Skeletal muscle tissue (tissue), 4 donors: Measurements from ENCODE around the gene C6. TPM values are rescaled to one million over a fixed set of nuclear protein-coding genes. Genes with fewer than 3 reads are reported as not detected.

ENCODE experiments used
- H3K27ac ChIP-seq: one replicate; pipeline ENCODE4 v1.7.0; 2013; ENCODE audit warnings: mild to moderate bottlenecking, low read depth, low read length, inconsistent platforms
- H3K27me3 ChIP-seq, 3 donors: one replicate each; pipeline ENCODE4 v1.7.0; 2013; ENCODE audit warnings: low read length in 3 of 3; ENCODE audit not compliant: control insufficient read depth in 3 of 3, insufficient read depth in 3 of 3
- H3K36me3 ChIP-seq, 3 donors: one replicate each; pipeline ENCODE4 v1.7.0; 2013; ENCODE audit warnings: low read length in 3 of 3; ENCODE audit not compliant: control insufficient read depth in 3 of 3, insufficient read depth in 3 of 3
- H3K4me1 ChIP-seq, 3 donors: one replicate each; pipeline ENCODE4 v1.7.0; 2013; ENCODE audit warnings: low read length in 3 of 3, mild to moderate bottlenecking in 3 of 3; ENCODE audit not compliant: control insufficient read depth in 3 of 3, insufficient read depth in 3 of 3
- H3K4me3 ChIP-seq, 3 donors: one replicate each; pipeline ENCODE4 v1.7.0; 2013; ENCODE audit warnings: low read length in 3 of 3
- H3K9ac ChIP-seq, 3 donors: one replicate each; pipeline ENCODE4 v1.7.0; 2013; ENCODE audit warnings: low read length in 3 of 3, mild to moderate bottlenecking in 3 of 3, moderate library complexity in 2 of 3, low read depth in 1 of 3
- H3K9me3 ChIP-seq, 3 donors: one replicate each; pipeline ENCODE4 v1.7.0; 2013; ENCODE audit warnings: low read length in 3 of 3; ENCODE audit not compliant: control insufficient read depth in 3 of 3
- total RNA-seq: library from RNA; depleted of rRNA; stranded (reverse); fragments of >200 nt; gene quantifications from one replicate; pipeline ENCODE4 v1.2.3, GENCODE V29; 2014
- donor health status: Osteomylitis.

The C6 gene
- total RNA-seq, 1 donor from 2014 or later: not detected

GRCh38 chr5:41203033-41203432 is 10.3 kb downstream of the C6 start:
- no peaks in the 10 kb centered on the region for H3K4me1 ChIP-seq
- no peak overlapping the region for H3K4me3 ChIP-seq
- H3K27ac ChIP-seq: no peak overlapping the region
- no peaks in the 10 kb centered on the region for H3K36me3 ChIP-seq
- peaks cover 0 to 5% (median 0%) of the 10 kb centered on the region in 3 donors for H3K9me3 ChIP-seq
- no peaks in the 10 kb centered on the region for H3K27me3 ChIP-seq
- no peak overlapping the region for H3K9ac ChIP-seq

GRCh38 chr5:41201082-41201772 is 12.1 kb downstream of the C6 start:
- Histone ChIP-seq H3K4me1 (no peaks in the 10 kb centered on the region), H3K4me3 (no peak overlapping the region), H3K9ac (no peak overlapping the region), H3K9me3 (peaks cover 0 to 5% (median 0%) of the 10 kb centered on the region in 3 donors), H3K27me3 (no peaks in the 10 kb centered on the region), H3K36me3 (no peaks in the 10 kb centered on the region), H3K27ac (no peak overlapping the region)

- no peak overlapping the region for H3K27ac ChIP-seq
- no peaks in the 10 kb centered on the region for H3K4me1 ChIP-seq
- H3K27me3 ChIP-seq: no peaks in the 10 kb centered on the region
- H3K9me3 ChIP-seq: peaks cover 0 to 3% (median 0%) of the 10 kb centered on the region in 3 donors
- no peak overlapping the region for H3K9ac ChIP-seq
- H3K36me3 ChIP-seq: no peaks in the 10 kb centered on the region
- no peak overlapping the region for H3K4me3 ChIP-seq
These were observed 12.8 kb downstream of the C6 start for GRCh38 chr5:41200506-41200905.

- no peaks in the 10 kb centered on the region for H3K9me3 ChIP-seq
- H3K9ac ChIP-seq: no peak overlapping the region
- H3K4me1 ChIP-seq: peaks cover 0 to 4% (median 0%) of the 10 kb centered on the region in 3 donors
- H3K4me3 ChIP-seq: no peak overlapping the region
- H3K27ac ChIP-seq: no peak overlapping the region
- no peaks in the 10 kb centered on the region for H3K27me3 ChIP-seq
- H3K36me3 ChIP-seq: no peaks in the 10 kb centered on the region
These were observed 13.7 kb downstream of the C6 start for GRCh38 chr5:41199660-41200059.

GRCh38 chr5:41196197-41196596 is 17.1 kb downstream of the C6 start:
- H3K27ac ChIP-seq: no peak overlapping the region
- H3K9ac ChIP-seq: no peak overlapping the region
- no peaks in the 10 kb centered on the region for H3K27me3 ChIP-seq
- peaks cover 2 to 4% (median 3%) of the 10 kb centered on the region in 3 donors for H3K4me1 ChIP-seq
- H3K36me3 ChIP-seq: no peaks in the 10 kb centered on the region
- no peaks in the 10 kb centered on the region for H3K9me3 ChIP-seq
- no peak overlapping the region for H3K4me3 ChIP-seq

- Histone ChIP-seq H3K9me3 (no peaks in the 10 kb centered on the region), H3K4me3 (no peak overlapping the region), H3K9ac (no peak overlapping the region), H3K27ac (no peak overlapping the region), H3K27me3 (no peaks in the 10 kb centered on the region), H3K36me3 (no peaks in the 10 kb centered on the region), H3K4me1 (peaks cover 2 to 4% (median 3%) of the 10 kb centered on the region in 3 donors)
These were observed 18.1 kb downstream of the C6 start for GRCh38 chr5:41195228-41195627.

GRCh38 chr5:41194339-41194738 is 19.0 kb downstream of the C6 start:
- H3K9ac ChIP-seq: no peak overlapping the region
- H3K9me3 ChIP-seq: no peaks in the 10 kb centered on the region
- no peaks in the 10 kb centered on the region for H3K27me3 ChIP-seq
- H3K4me3 ChIP-seq: no peak overlapping the region
- H3K27ac ChIP-seq: peak overlapping the region; percentile 41
- H3K4me1 ChIP-seq: peaks cover 2 to 4% (median 3%) of the 10 kb centered on the region in 3 donors
- no peaks in the 10 kb centered on the region for H3K36me3 ChIP-seq

GRCh38 chr5:41193456-41194205 is 19.7 kb downstream of the C6 start:
- H3K4me1 ChIP-seq: peaks cover 2 to 4% (median 3%) of the 10 kb centered on the region in 3 donors
- H3K36me3 ChIP-seq: no peaks in the 10 kb centered on the region
- H3K9me3 ChIP-seq: no peaks in the 10 kb centered on the region
- H3K4me3 ChIP-seq: no peak overlapping the region
- H3K27me3 ChIP-seq: no peaks in the 10 kb centered on the region
- H3K27ac ChIP-seq: peak overlapping the region; percentile 41
- no peak overlapping the region for H3K9ac ChIP-seq

GRCh38 chr5:41191249-41191648 is 22.1 kb downstream of the C6 start:
- Histone ChIP-seq H3K36me3 (no peaks in the 10 kb centered on the region), H3K27me3 (no peaks in the 10 kb centered on the region), H3K9me3 (no peaks in the 10 kb centered on the region), H3K4me3 (no peak overlapping the region), H3K9ac (no peak overlapping the region), H3K27ac (no peak overlapping the region), H3K4me1 (peaks cover 2 to 4% (median 3%) of the 10 kb centered on the region in 3 donors)

- H3K27ac ChIP-seq: no peak overlapping the region
- no peak overlapping the region for H3K4me3 ChIP-seq
- no peaks in the 10 kb centered on the region for H3K9me3 ChIP-seq
- no peaks in the 10 kb centered on the region for H3K36me3 ChIP-seq
- H3K27me3 ChIP-seq: no peaks in the 10 kb centered on the region
- no peak overlapping the region for H3K9ac ChIP-seq
- no peaks in the 10 kb centered on the region for H3K4me1 ChIP-seq
These were observed 27.2 kb downstream of the C6 start for GRCh38 chr5:41186143-41186542.
